ENCODE results near the gene ME1. TPM values are rescaled to one million over a fixed set of nuclear protein-coding genes. Genes with fewer than 3 reads are reported as not detected.

The ME1 gene
- total and polyA plus RNA-seq, 8 donors = 5.2 to 31.7 (median 12.7) TPM

DNA sequence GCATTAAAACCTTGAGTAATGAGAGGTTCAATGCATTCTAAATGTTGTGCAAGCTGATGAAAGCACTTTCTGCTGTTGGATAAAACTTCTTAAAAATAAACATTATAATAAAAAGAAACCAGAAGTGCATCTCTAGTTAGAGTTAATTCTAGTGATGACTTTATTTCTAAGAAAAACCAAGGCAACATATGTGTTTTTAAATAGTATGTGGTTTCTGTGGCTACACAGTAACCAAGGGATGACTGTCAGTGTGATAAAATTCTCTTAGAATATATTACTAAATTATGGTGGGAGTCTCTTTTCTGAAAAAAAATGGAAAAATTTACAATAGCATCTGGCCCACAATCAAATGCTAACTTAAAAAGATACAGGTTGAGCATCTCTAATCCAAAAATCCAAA is 117.0 kb downstream of the ME1 start:
- intact Hi-C loops (cut with DNase I; ENCODE audit: low total_unique reads) = no loop called here
- Histone ChIP-seq H3K27me3 (no peaks in the 10 kb centered on the region), H3K4me3 (no peak overlapping the region), H3K27ac (no peak overlapping the region), H3K36me3 (peaks cover 0 to 12% (median 3%) of the 10 kb centered on the region in 4 donors), H3K9me3 (no peaks in the 10 kb centered on the region), H3K4me1 (no peaks in the 10 kb centered on the region)
- TF ChIP-seq POLR2A (IDR thresholded peaks at IDR 0.05) (no peak), POLR2AphosphoS5 (IDR thresholded peaks at IDR 0.05) (no peak), EP300 (IDR thresholded peaks at IDR 0.05) (no peak)
- TF ChIP-seq, protein P1, sequence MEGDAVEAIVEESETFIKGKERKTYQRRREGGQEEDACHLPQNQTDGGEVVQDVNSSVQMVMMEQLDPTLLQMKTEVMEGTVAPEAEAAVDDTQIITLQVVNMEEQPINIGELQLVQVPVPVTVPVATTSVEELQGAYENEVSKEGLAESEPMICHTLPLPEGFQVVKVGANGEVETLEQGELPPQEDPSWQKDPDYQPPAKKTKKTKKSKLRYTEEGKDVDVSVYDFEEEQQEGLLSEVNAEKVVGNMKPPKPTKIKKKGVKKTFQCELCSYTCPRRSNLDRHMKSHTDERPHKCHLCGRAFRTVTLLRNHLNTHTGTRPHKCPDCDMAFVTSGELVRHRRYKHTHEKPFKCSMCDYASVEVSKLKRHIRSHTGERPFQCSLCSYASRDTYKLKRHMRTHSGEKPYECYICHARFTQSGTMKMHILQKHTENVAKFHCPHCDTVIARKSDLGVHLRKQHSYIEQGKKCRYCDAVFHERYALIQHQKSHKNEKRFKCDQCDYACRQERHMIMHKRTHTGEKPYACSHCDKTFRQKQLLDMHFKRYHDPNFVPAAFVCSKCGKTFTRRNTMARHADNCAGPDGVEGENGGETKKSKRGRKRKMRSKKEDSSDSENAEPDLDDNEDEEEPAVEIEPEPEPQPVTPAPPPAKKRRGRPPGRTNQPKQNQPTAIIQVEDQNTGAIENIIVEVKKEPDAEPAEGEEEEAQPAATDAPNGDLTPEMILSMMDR (IDR thresholded peaks at IDR 0.05) = no peak
- no peak for DNase-seq

DNA sequence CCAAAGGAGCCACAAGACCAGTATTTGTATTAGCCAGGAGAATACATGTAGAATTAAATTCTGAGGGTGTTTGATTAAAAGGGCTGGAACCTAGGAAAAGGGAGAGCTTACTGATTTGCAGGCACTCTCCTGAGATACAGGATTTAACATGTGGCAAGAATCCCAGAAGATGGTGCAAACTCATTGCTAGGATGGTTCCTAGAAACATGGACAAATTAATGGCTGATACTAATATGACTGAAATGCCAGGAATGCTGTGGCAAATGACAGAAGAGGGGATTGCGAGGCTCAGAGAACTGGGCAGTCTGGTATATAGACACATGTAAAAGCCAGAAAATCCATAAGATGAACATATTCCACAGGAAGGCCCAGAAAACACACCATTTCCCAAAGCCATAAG is 119.6 kb downstream of the ME1 start:
- peaks cover 0 to 12% (median 3%) of the 10 kb centered on the region in 4 donors for H3K36me3 ChIP-seq
- 93 to 100% (median 100%) methylated on average over 1 of the region's 1 CpG for WGBS, 5 donors
- no peaks in the 10 kb centered on the region for H3K27me3 ChIP-seq
- H3K27ac ChIP-seq = no peak overlapping the region
- no peak for TF ChIP-seq POLR2A (IDR thresholded peaks at IDR 0.05)
- TF ChIP-seq POLR2AphosphoS5 (IDR thresholded peaks at IDR 0.05) = no peak
- no peak for TF ChIP-seq EP300 (IDR thresholded peaks at IDR 0.05)
- TF ChIP-seq, protein P1 (IDR thresholded peaks at IDR 0.05) = no peak
- DNase-seq = no peak
- H3K4me1 ChIP-seq = no peaks in the 10 kb centered on the region
- H3K9me3 ChIP-seq = no peaks in the 10 kb centered on the region
- no peak overlapping the region for H3K4me3 ChIP-seq
- intact Hi-C loops (cut with DNase I; ENCODE audit: low total_unique reads) = no loop called here

DNA sequence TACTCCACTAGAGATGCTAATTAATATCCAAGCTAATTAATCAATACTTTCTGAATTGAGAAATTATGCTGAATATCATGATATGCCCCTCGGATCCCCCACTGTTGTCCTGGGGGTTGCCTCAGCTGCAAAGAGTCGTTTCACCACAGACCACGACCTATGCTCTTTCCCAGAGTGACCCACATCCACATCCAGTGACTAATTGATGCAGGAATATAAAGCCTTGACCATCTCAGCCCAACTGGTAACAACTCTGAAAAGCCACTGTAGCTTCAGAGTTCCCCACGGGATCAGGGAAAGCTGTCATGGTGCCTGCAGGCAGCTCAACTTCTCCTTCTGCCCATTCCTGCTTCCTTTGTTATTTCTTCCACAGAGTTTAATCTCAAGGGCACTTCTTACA is 120.8 kb downstream of the ME1 start:
- Histone ChIP-seq H3K27me3 (no peaks in the 10 kb centered on the region), H3K4me1 (no peaks in the 10 kb centered on the region), H3K9me3 (no peaks in the 10 kb centered on the region), H3K4me3 (no peak overlapping the region), H3K36me3 (peaks cover 0 to 12% (median 2%) of the 10 kb centered on the region in 4 donors), H3K27ac (no peak overlapping the region)
- WGBS, 5 donors = 76 to 88% (median 81%) methylated on average over 4 of the region's 4 CpGs
- no peak for DNase-seq
- intact Hi-C loops (cut with DNase I; ENCODE audit: low total_unique reads) = no loop called here
- TF ChIP-seq POLR2AphosphoS5 (IDR thresholded peaks at IDR 0.05) (no peak), POLR2A (IDR thresholded peaks at IDR 0.05) (no peak), EP300 (IDR thresholded peaks at IDR 0.05) (no peak)
- TF ChIP-seq, protein P1 (IDR thresholded peaks at IDR 0.05) = no peak

DNA sequence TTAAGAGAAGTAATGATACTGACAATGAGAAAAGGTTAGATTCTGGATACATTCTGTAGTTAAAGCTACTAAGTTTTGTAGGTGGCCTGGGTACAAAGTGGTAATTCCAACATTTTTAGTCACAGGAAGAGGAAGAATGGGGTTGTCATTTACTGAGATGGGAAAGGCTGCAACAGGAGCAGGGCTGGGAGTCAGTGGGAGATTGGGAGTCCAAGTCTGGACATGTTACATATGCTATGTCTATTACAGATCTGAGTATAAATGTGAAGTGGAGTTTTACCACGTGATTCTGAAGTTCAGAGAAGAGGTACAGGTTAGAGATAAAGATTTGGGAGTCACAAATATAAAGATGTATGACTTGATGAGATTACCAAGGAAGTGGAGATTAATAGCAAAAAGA is 121.5 kb downstream of the ME1 start:
- Histone ChIP-seq H3K27ac (no peak overlapping the region), H3K27me3 (no peaks in the 10 kb centered on the region), H3K4me1 (no peaks in the 10 kb centered on the region), H3K4me3 (no peak overlapping the region), H3K9me3 (no peaks in the 10 kb centered on the region), H3K36me3 (peaks cover 0 to 7% (median 0%) of the 10 kb centered on the region in 4 donors)
- WGBS, 5 donors = 40 to 67% (median 55%) methylated on average over 1 of the region's 1 CpG
- TF ChIP-seq POLR2A (IDR thresholded peaks at IDR 0.05) (no peak), POLR2AphosphoS5 (IDR thresholded peaks at IDR 0.05) (no peak), EP300 (IDR thresholded peaks at IDR 0.05) (no peak)
- TF ChIP-seq, protein P1 (IDR thresholded peaks at IDR 0.05) = no peak
- DNase-seq = no peak
- intact Hi-C loops (cut with DNase I; ENCODE audit: low total_unique reads) = no loop called here

Data from stomach (tissue), 9 donors.